Measurements from ENCODE around the gene DLEC1.

DLEC1 gene

GRCh38 chr3:38114052-38114874 lies 75.3 kb downstream of the DLEC1 start:
- DNase-seq, result no peak

- no peak for DNase-seq
These were observed 76.1 kb downstream of the DLEC1 start for GRCh38 chr3:38114875-38115644.

GRCh38 chr3:38115645-38116427 lies 76.8 kb downstream of the DLEC1 start:
- no peak for DNase-seq

GRCh38 chr3:38116471-38117162 lies 77.6 kb downstream of the DLEC1 start:
- DNase-seq, result no peak

- no peak for DNase-seq
These were observed 78.2 kb downstream of the DLEC1 start for GRCh38 chr3:38117163-38117716.

- DNase-seq, result peak; percentile 46
These were observed 78.9 kb downstream of the DLEC1 start for GRCh38 chr3:38117748-38118420.

- DNase-seq, result no peak
These were observed 79.6 kb downstream of the DLEC1 start for GRCh38 chr3:38118421-38119247.

GRCh38 chr3:38119248-38119544 lies 80.2 kb downstream of the DLEC1 start:
- DNase-seq, result no peak

- DNase-seq, result no peak
These were observed 81.0 kb downstream of the DLEC1 start for GRCh38 chr3:38119821-38120692.

GRCh38 chr3:38120693-38121450 lies 81.9 kb downstream of the DLEC1 start:
- DNase-seq, result no peak

GRCh38 chr3:38121451-38121831 lies 82.4 kb downstream of the DLEC1 start:
- DNase-seq, result no peak

GRCh38 chr3:38121832-38122461 lies 82.9 kb downstream of the DLEC1 start:
- DNase-seq, result no peak

- no peak for DNase-seq
These were observed 83.8 kb downstream of the DLEC1 start for GRCh38 chr3:38122712-38123290.

GRCh38 chr3:38124324-38125122 lies 85.5 kb downstream of the DLEC1 start:
- DNase-seq, result no peak

GRCh38 chr3:38125305-38126120 lies 86.5 kb downstream of the DLEC1 start:
- DNase-seq, result no peak

- no peak for DNase-seq
These were observed 87.3 kb downstream of the DLEC1 start for GRCh38 chr3:38126121-38126892.

All from effector CD8-positive, alpha-beta T cell (primary cell).